Endometrial microvascular endothelial cells (primary cell): ENCODE data around the gene EXOG. TPM values are rescaled to one million over a fixed set of nuclear protein-coding genes. Genes with fewer than 3 reads are reported as not detected.

Source experiments
- in situ Hi-C: cut with HindIII; loops from 2 replicates; pipeline ENCODE4 v1.10.0; 2017; ENCODE audit warnings: low sequenced_read_pairs, low pct_unique_long_range_greater_than_20kb; ENCODE audit errors: inconsistent ontology term
- total RNA-seq: library from RNA; depleted of rRNA; stranded (reverse); fragments of >200 nt; gene quantifications from one replicate; pipeline ENCODE4 v1.2.3, GENCODE V29; 2015; ENCODE audit errors: inconsistent ontology term

Gene EXOG, protein sequence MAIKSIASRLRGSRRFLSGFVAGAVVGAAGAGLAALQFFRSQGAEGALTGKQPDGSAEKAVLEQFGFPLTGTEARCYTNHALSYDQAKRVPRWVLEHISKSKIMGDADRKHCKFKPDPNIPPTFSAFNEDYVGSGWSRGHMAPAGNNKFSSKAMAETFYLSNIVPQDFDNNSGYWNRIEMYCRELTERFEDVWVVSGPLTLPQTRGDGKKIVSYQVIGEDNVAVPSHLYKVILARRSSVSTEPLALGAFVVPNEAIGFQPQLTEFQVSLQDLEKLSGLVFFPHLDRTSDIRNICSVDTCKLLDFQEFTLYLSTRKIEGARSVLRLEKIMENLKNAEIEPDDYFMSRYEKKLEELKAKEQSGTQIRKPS
- total RNA-seq = 14.7 TPM

DNA sequence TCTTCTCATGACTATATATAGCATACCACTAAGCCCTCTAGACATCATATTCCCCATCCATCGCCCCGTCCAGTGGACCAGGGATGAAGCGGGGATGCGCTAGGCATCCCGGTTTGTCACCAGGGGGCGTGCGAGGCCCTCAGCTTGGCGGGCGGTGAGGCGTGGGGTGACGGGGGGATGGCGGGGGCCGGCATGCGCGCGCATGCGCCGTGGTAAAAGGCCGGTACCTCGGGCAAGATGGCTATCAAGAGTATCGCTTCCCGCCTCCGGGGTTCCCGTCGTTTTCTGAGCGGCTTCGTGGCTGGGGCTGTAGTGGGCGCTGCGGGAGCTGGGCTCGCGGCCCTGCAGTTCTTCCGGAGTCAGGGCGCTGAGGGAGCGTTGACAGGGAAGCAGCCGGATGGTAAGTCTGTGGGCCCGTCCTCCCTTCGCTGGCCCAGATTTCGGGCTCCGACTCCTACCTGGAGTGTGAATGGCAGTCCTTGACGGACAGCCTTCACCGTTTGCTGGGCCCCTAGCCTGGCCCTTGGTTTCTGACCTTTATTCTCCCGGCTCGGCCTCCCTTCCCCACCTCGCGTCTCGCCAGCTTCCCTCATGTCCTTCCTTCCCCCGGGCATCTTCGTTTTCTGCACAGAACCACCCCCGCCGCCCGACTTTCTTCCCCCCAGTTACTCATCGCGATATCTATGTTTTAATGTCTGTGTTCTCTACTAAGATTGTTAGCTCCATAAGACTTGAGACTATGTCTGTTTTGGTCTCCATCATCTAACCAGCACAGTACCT is at the start of gene EXOG:
Gene EXOG, plus strand, starts transcription at position 210 of the 780 bp plus-strand sequence. Its CDS starts 28 bp downstream, at position 238.
- in situ Hi-C loops = no loop called here

DNA sequence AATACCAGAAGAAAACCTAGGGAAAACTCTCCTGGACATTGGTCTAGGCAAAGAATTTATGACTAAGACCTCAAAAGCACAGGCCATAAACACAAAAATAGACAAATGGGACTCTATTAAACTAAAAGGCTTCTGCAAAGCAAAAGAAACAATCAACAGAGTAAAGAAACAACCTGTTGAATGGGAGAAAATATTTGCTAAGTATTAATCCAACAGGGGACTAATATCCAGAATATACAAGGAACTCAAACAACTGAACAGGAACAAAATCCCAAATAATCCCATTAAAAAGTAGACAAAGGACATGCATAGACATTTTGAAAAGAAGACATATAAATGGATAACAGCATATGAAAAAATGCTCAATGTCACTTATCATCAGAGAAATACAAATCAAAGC is 49.3 kb upstream of the EXOG start:
- in situ Hi-C loops = no loop called here

DNA sequence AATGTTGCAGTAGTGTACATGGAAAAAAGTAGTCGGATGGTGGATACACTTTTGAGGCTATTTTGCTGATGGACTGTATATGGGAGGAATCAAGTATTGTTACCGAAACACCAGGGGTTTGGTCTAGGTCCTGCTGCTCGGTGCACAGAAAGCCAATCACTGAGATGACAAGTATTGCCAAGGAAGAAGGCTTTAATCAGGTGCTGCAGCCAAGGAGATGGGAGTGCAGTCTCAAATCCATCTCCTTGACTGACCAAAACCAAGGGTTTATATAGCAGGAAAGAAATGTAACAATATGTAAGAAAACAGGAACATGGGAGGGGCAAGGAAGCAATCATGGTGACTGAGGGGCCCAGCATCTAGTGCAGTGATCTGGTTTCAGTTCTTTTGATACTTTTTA is 45.3 kb upstream of the EXOG start:
- in situ Hi-C loops = no loop called here

DNA sequence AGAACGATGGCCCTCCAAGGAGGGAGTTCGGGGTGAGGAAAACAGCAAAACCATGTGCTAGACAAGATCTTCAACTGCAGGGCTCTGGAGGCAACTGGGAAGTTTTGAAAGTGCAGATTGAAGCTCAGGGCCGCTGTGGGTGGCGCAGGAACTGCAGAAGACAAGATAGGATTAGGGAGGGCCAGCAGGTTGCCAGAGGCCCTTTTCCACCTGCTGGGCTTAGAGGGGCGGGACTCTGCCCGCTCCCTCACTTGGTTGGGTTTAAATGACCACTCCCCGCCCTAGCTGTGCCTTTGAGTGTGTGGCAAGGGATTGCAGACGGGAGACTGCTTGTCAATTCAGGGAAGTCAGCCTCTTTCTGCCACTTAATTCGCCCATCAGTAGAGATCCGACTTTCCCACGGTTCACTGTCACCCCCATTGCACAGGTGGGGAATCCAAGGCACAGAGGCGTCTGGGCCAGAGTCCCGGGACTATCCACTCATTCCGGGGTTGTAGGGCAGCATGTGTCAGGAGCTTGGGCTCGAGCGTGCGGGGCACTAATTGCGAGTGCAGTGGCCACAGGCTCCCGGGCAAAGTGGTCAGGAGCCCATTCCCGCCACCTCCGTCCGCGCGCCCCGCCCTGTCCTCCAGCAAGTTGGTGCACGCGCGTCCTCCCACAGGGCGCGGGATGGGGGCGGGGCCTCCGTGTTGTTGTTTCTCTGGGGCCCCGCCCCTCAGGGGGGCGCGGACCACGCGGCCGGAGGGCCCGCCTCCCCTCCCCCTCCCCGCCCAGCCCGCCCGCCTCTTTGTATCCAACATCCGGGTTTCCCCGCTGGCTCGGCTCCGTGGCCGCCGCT is 42.8 kb upstream of the EXOG start, which contains the start of gene ACVR2B:
Gene ACVR2B, plus strand, starts transcription at position 816 of the 838 bp plus-strand sequence. CDS start 433 bp downstream, outside the sequence.
- in situ Hi-C loops = no loop called here

DNA sequence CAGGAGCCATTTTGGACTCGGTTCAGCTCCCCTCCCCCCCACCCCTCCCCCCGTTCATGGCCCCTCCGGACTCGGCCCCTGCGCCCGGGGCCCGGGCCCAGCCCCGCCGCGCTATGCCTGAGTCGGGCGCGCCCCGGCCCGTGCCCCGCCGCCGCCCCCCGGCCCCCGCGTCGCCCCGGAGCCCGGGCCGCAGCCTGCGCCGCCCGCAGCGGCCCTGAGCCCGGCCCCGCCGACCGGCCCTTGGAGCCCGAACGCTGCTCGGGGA is 42.3 kb upstream of the EXOG start:
- in situ Hi-C loops = no loop called here

DNA sequence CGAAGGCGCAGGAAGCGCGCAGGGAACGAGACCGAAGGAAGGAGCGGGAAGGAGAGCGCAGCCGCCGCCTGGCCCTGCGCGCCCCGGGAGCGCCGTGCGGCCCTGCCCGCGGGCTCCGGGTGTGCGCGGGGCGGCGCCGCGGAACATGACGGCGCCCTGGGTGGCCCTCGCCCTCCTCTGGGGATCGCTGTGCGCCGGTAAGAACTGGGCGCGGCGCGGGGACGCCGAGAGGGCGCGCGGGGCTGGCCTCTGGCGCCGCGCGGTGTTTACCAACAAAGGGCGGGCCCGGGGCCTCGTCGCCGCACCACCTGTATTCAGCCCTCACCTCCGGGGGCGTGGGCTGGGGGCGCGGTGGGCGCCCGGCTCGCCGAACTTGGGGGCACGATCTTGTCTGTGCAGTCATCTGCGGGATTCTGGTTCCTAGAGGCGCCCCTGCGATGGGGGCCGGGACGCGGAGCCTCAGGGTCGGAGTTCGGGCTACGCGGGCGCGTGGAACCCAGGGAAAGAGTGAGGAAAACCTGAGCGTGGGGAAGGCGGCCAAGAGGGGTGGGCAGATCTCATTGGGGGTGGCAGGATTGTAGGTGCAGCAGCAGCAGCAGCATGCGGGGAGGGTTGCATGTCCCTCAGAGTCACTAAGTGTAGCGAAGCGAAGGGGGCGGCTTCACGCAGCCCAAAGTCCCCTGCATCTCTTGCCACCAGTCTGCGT is 41.8 kb upstream of the EXOG start:
- in situ Hi-C loops = no loop called here

DNA sequence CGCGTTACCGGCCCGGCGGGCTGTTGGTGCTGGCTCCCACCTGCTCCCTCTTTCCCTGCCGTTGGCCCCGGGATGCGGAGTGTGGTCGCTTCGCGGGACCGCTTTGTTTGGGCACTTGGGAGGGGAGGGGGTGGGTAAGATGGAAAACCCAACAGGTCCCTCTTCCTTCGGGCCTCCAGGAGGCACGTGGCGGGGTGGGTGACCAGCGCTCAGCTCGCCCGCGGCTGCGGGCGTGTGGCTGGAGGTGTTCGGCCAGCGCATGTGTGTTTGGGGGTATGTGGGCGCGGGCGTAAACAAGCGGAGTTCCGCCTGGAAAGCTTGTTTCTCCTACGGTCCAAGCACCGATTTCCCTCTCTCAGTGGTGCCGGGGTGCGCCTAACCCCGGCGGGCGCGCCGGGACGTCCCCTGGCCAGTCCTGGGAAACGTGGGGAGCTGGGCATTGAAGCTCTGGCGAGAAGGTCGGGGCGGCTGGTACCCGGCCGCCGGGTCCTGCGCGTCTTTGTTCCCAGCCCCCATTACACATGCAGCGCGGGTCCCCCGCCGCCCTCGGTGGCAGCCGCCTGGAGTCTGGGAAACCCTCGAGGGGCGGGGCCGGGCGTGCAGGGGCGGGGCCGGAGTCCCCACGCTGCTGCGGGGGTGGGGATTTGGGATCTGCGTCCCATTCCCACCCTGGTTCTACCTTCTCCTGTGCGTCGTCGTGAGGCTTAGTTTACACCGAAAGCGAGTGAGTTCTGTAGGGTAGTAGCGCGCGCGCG is 41.1 kb upstream of the EXOG start:
- in situ Hi-C loops = no loop called here

DNA sequence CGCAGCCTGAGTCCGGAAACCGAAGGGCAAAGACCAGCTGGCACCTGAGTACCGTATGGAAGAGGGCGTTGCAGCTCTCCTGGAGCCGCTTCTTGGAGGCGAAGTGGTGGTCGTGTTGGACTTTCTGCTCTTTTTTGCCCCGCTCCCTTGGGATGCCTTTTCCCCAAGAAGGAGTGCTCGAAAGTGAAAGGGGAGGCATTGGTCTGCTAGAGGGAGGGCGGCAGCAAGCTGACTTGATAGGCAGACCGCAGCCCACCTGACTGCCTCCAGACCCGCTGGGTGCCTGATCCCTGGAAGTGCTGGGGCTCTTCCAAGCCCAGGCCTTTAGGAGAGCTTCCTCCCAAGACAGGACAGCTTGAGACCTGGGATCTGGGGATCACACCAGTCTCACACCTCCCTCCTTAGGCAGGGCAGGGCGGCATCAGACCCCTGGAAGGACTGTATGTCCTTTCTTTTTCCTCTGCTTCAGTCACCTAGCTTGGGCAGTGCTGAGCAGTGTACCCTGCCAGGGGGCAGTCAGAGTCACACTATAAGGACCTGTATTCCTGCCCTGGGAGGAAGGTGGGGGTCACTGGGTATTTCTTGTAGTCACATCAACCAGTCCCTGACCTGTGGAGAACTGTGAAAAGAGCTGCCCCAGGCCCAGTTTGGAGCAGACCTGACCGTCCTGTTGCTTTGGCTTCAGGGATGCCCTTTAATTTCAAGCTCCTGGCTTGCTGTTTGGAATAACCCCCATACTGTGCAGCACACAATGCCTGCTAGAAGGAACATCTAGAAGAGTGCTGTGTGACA is 40.3 kb upstream of the EXOG start:
- in situ Hi-C loops = no loop called here

DNA sequence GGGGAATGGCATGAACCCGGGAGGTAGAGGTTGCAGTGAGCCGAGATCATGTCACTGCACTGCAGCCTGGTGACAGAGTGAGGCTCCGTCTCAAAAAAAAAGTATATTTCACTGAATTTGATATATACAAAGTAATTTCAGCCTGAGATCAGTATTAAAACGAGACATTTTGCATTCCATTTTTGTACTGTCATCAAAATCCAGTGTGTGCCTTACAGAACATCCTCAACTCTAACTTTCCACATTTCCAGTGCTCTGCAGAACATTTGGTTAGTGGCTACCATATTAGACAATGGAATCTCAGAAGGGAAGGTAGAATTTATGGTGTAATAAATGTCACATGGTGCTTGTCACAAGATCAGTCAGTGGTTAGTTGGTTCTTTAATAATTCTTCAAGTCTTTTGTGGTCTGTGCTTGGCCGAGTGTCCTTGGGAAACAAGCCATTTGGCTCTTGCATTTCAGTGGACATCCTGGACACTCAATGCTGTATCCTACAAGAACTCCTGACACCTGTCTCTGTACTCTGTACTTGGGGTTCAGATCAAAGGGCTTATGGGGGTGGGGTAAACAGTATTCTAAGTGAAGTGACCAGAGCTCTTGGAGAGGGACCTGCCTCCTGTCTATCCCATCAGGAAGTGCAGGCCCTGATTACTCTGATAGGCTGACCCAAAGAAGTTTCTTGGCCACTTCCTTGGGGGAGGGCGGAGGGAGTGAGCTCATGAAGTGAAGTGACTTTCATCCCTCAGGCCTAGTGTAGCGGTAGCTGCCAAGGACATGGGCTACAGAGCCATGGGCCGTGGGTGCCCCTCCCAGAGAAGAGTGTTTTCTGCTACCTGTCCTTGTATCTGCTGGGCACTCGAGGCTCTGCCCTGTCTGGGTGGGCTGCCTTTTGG is 38.8 kb upstream of the EXOG start:
- in situ Hi-C loops = no loop called here

DNA sequence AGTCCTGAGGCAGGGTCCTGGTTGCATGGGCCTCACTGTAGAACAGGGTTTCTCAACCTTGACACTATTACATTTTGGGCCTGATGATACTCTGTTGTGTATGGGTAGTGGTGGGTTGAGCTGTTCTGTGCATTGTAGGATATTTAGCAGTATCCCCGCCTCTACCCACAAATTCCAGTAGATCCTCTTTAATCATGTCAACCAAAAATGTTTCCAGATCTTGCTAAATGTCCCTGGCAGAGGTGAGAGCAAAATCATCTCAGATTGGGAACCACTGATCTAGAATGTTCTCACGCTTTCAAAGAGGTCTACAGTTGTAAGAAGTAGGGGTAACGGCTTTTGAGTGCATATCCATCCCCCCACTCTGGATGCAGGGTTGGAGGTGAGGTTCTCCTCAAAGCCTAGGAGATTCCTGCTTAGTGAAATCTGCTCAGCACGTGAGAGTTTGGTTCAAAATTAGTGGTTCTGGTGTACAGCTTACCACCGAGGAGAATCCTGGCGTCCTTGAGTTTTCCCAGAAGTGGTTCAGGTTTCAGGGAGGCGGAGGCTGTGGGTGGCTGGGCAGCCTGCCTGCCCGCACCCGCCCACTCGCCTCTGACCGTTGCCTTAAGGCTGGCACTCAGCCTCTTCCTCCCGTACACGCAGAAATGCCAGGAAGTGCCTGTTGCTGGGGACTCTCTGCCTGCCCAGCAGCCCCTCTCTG is 37.2 kb upstream of the EXOG start:
- in situ Hi-C loops = no loop called here

DNA sequence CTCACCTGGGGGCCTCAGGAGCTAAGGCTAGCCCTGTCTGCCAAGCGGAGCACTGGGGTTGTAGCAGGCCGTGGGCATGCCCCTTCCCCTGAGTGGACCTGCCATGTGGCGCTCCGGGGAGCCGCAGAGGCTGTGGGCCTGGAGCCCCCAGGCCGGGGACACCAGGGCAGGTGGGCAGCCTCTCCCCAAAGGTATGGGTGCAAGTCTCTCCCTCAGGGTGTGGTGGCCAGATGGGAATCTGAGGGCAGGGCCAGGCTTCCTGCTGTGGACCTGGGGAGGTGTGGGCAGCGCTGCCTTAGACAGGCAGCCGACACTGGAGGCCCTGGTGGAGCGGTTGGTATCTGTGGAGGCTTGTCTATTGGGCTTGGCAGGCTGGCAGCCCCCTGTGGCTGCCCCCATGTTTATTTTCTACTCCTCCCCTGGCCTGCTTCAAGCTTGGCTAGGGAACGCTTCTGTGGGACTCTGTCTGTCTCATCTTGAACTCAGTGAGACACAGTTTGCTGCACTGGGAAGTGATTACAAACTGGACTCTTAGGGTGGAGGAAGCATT is 36.6 kb upstream of the EXOG start:
- in situ Hi-C loops = no loop called here

DNA sequence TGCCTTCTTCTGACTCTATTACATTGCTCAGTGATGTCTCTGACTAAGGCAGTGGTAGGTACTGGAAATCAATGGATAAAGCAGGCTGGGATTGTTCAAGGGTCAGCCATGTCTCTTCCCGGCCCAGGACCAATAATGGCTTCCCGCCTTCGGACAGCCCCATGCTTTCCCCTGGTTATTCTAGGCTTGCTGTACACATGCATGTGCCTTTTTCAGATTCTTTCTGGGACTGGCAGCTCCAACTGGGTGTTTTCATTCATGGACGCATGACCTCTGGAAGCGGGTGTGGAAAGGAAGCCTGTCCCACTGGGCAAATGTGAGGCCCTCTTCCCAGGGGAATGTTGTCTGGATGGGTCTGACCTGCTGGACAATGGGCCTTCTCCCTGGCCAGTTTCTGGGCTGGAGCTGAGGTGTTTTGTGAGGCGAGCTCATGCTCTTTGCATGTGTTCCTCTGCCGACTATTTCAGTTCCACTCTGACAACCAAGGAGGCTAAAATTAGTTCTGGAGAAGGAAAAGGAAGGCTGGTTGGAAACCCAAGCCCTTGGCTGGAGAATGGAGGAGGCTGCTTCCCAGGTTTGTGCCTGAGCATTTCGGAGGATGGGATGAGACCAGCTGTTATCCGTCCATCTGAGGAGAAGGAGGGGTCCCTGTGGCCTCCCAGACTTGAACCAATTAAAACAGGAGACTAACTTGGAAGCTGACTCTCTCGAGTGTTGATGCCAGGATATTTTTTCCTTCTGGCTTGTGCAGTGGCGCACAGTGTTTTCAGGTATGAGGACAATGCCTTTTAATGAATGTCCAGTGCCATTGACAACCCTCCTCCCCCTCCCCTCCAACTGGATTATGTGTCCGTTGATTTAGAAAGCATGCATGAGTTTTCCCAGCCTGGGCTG is 35.5 kb upstream of the EXOG start:
- in situ Hi-C loops = no loop called here

DNA sequence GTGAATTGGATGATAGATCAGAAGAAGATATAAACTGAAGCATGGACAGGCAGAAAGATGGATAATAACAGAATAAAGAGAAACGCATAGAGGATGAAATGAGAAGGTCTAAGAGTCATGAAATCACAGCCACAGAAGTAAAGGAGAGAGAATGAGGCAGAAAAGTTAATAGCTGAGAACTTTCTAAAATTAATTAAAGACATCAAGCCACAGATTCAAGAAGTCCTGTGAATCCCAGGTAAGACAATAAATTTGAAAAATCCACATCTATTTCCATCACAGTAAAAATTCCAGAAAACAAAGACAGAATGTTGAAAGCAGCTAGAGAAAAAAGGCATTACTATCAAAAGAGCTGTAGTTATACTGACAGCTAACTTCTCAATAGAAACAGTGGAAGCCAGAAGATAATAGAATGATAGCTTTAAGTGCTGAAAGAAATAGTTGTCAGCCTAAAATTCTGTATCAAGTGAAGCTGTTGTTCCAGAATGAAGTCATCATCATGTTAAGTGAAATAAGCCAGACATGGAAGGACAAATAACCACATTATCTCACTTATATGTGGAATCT is 30.5 kb upstream of the EXOG start:
- in situ Hi-C loops = no loop called here

DNA sequence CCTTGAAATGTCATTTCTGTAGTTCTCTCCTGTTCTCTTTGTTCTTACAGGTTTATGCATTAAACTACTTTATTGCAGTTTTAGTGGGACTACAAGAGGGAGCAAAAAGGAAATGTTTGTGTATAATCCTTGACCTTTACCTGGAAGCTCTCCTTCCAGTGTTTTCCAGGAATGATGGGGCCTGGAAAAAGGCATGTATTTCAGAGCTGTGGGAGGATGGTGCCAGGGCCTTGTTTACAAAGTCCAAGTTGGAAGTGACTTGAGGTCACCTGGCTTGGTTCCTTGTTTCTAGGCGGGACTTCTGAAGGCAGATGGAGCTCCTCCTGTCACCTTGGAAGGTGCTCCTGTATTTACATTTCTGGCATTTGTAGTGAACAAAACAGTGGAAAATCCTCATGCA is 27.4 kb upstream of the EXOG start:
- in situ Hi-C loops = no loop called here

DNA sequence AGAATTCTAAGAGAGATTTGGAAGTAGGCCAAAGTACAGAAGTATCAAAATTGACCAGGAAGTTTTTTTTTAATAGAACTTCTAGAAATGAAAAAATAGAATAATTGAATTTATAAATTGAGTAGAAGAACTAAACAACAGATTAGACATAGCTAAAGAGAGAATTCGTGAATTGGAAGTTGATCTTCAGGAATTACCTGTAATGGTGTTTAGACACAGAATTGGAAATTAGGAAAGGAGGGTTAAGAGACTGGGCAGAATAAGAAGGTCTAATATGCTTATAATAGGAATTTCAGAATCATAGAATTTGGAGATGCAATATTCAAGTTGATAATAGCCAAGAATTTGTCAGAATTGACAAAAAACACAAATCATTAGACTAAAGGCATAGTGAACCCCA is 26.3 kb upstream of the EXOG start:
- in situ Hi-C loops = no loop called here
